ENCODE measurements around the gene ACTL8. TPM values are rescaled to one million over a fixed set of nuclear protein-coding genes. Genes with fewer than 3 reads are reported as not detected.

Gene ACTL8
- total and polyA plus RNA-seq, 2 donors from 2014 or later: not detected

DNA sequence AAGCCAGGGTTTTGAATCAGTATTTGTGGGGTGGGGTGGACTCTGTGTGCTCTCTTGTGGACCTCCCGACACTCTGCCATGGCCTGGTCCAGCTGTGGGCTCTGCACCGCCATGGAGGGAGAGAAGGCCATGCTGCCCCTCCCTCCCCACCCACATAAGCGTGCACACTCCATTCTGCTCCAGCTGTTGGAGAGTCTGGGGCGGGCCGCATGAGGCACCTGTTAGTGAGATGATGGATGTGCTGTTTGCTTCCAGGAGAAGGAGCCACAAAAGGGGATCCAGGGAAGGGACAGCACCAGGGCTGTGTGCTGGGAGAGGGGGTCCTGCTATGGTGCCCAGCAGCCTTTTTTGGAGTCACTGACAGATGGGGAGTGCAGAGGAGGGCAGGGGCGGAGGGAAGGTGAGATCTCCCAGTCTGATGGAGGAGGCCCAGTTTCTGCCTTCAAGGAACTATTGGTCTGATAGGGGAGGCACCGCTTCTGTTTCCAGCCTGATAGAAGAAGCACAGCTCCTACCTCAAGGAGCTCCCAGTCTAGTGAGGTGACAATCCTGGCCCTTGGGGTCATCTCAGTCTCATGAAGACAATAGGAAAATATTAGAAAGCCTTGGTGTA, 101.5 kb downstream of the ACTL8 start:
- Histone ChIP-seq H3K4me1 (ENCODE audit: control insufficient read depth in 2 of 3, insufficient read depth in 2 of 3, low read depth in 1 of 3, low read length in 3 of 3) (no peaks in the 10 kb centered on the region), H3K27ac (ENCODE audit: low read depth in 2 of 2, low read length in 2 of 2) (no peak overlapping the region), H3K27me3 (ENCODE audit: control insufficient read depth, insufficient read depth, low read length) (no peaks in the 10 kb centered on the region), H3K36me3 (ENCODE audit: control insufficient read depth in 2 of 3, insufficient read depth in 3 of 3, low read length in 3 of 3) (no peaks in the 10 kb centered on the region), H3K9ac (ENCODE audit: low read length in 3 of 3) (no peak overlapping the region), H3K4me3 (ENCODE audit: low read length in 3 of 3) (no peak overlapping the region), H3K9me3 (ENCODE audit: control insufficient read depth in 2 of 3, insufficient read depth in 1 of 3, low read length in 3 of 3) (no peaks in the 10 kb centered on the region)
- intact Hi-C loops (cut with DNase I): no loop called here
- DNase-seq (peak in 1 of 5 donors; percentile 42), FAIRE-seq (no peak)
- TF ChIP-seq, protein P1, sequence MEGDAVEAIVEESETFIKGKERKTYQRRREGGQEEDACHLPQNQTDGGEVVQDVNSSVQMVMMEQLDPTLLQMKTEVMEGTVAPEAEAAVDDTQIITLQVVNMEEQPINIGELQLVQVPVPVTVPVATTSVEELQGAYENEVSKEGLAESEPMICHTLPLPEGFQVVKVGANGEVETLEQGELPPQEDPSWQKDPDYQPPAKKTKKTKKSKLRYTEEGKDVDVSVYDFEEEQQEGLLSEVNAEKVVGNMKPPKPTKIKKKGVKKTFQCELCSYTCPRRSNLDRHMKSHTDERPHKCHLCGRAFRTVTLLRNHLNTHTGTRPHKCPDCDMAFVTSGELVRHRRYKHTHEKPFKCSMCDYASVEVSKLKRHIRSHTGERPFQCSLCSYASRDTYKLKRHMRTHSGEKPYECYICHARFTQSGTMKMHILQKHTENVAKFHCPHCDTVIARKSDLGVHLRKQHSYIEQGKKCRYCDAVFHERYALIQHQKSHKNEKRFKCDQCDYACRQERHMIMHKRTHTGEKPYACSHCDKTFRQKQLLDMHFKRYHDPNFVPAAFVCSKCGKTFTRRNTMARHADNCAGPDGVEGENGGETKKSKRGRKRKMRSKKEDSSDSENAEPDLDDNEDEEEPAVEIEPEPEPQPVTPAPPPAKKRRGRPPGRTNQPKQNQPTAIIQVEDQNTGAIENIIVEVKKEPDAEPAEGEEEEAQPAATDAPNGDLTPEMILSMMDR (IDR thresholded peaks at IDR 0.05; ENCODE audit: borderline replicate concordance, extremely low read depth, insufficient read depth): no peak

DNA sequence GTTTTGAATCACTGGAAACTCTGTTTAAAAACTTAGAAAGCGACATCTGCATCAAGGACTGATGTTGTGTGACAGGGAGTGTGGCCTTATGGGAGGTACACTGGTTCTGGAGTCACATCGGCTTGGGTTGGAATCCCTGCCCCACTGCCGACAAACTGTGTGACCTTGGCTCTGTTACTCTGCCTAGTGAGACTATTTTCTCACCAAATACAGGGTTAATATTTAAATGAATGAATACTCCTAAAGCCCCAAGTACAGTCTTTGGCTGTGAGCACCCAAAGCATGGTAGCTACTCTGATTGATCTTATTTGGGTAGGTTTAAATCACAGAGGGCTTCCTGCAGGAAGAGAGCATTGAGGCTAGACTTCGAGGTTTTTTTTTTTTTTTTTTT, 102.0 kb downstream of the ACTL8 start:
- intact Hi-C loops (cut with DNase I): no loop called here
- Histone ChIP-seq H3K9ac (ENCODE audit: low read length in 3 of 3) (no peak overlapping the region), H3K4me3 (ENCODE audit: low read length in 3 of 3) (no peak overlapping the region), H3K4me1 (ENCODE audit: control insufficient read depth in 2 of 3, insufficient read depth in 2 of 3, low read depth in 1 of 3, low read length in 3 of 3) (no peaks in the 10 kb centered on the region), H3K36me3 (ENCODE audit: control insufficient read depth in 2 of 3, insufficient read depth in 3 of 3, low read length in 3 of 3) (no peaks in the 10 kb centered on the region), H3K9me3 (ENCODE audit: control insufficient read depth in 2 of 3, insufficient read depth in 1 of 3, low read length in 3 of 3) (no peaks in the 10 kb centered on the region), H3K27ac (ENCODE audit: low read depth in 2 of 2, low read length in 2 of 2) (no peak overlapping the region), H3K27me3 (ENCODE audit: control insufficient read depth, insufficient read depth, low read length) (no peaks in the 10 kb centered on the region)
- peak in 1 of 5 donors; percentile 10 for DNase-seq
- TF ChIP-seq, protein P1 (IDR thresholded peaks at IDR 0.05; ENCODE audit: borderline replicate concordance, extremely low read depth, insufficient read depth): no peak
- no peak for FAIRE-seq

DNA sequence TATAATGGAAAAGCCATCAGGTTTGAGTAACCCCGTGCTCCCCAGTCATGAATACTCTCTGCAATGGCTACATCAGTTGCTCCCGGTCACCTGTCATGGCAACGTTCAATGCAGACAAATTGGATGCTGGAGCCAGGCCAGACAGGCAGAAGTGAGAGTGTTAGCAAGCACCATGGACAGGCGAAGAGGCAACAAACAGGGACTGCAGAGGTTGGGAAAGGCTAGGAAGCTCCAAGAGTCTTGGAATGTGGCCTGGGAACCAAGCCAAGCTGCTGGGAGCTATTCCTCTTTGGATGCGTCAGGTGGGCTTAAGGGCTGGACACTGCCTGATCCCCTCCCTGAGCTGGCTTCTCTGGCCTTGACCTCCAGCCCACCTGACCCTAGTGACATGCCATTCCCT, 102.9 kb downstream of the ACTL8 start:
- DNase-seq (peak in 1 of 5 donors; percentile 42), FAIRE-seq (no peak)
- H3K9me3 ChIP-seq (ENCODE audit: control insufficient read depth in 2 of 3, insufficient read depth in 1 of 3, low read length in 3 of 3): no peaks in the 10 kb centered on the region
- TF ChIP-seq, protein P1 (IDR thresholded peaks at IDR 0.05; ENCODE audit: borderline replicate concordance, extremely low read depth, insufficient read depth): no peak
- intact Hi-C loops (cut with DNase I): no loop called here
- H3K9ac ChIP-seq (ENCODE audit: low read length in 3 of 3): no peak overlapping the region
- no peaks in the 10 kb centered on the region for H3K36me3 ChIP-seq (ENCODE audit: control insufficient read depth in 2 of 3, insufficient read depth in 3 of 3, low read length in 3 of 3)
- H3K27ac ChIP-seq (ENCODE audit: low read depth in 2 of 2, low read length in 2 of 2): no peak overlapping the region
- no peaks in the 10 kb centered on the region for H3K27me3 ChIP-seq (ENCODE audit: control insufficient read depth, insufficient read depth, low read length)
- H3K4me3 ChIP-seq (ENCODE audit: low read length in 3 of 3): no peak overlapping the region
- no peaks in the 10 kb centered on the region for H3K4me1 ChIP-seq (ENCODE audit: control insufficient read depth in 2 of 3, insufficient read depth in 2 of 3, low read depth in 1 of 3, low read length in 3 of 3)

DNA sequence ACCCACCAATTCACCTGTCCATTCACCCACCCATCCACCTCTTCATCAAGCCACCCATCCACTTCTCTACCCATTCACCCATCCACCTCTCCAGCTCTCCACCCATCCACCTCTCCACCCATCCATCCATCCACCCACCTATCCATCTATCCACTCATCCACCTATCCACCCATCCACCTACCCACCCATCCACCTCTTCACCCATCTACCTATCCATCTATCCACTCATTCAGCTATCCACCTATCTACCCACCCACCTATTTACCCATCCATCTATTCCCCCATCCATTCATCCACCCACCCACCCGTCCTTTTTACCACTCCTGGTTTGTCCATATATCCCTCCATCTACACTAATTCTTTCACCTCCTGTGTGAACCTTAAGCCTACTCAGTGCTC, 105.7 kb downstream of the ACTL8 start:
- Histone ChIP-seq H3K27me3 (ENCODE audit: control insufficient read depth, insufficient read depth, low read length) (no peaks in the 10 kb centered on the region), H3K27ac (ENCODE audit: low read depth in 2 of 2, low read length in 2 of 2) (no peak overlapping the region), H3K4me1 (ENCODE audit: control insufficient read depth in 2 of 3, insufficient read depth in 2 of 3, low read depth in 1 of 3, low read length in 3 of 3) (no peaks in the 10 kb centered on the region), H3K4me3 (ENCODE audit: low read length in 3 of 3) (no peak overlapping the region), H3K36me3 (ENCODE audit: control insufficient read depth in 2 of 3, insufficient read depth in 3 of 3, low read length in 3 of 3) (no peaks in the 10 kb centered on the region), H3K9ac (ENCODE audit: low read length in 3 of 3) (no peak overlapping the region), H3K9me3 (ENCODE audit: control insufficient read depth in 2 of 3, insufficient read depth in 1 of 3, low read length in 3 of 3) (no peaks in the 10 kb centered on the region)
- FAIRE-seq (no peak), DNase-seq (no peak)
- TF ChIP-seq, protein P1 (IDR thresholded peaks at IDR 0.05; ENCODE audit: borderline replicate concordance, extremely low read depth, insufficient read depth): no peak
- intact Hi-C loops (cut with DNase I): no loop called here

Data from kidney (tissue), 14 donors.